SH-SY5Y (cell line): ENCODE results near the gene RAB40B.

Experiments
- GATA2 ChIP-seq: IDR thresholded peaks from 2 replicates; pipeline ENCODE4 v1.6.1; 2011; ENCODE audit warnings: mild to moderate bottlenecking, low read depth, low read length
- GATA3 ChIP-seq: IDR thresholded peaks from 2 replicates; pipeline ENCODE4 v1.6.1; 2011; ENCODE audit warnings: low read depth, mild to moderate bottlenecking, low read length, moderate library complexity

- TF ChIP-seq GATA3 (no peak), GATA2 (no peak)
Measured at GRCh38 chr17:82732118-82732743, 33.7 kb upstream of the RAB40B start.
